Suprapubic skin (tissue), 4 donors: ENCODE data around the gene MTIF2.

ENCODE experiments used
- POLR2A ChIP-seq, 2 donors: fragments of 450-650 bp; IDR thresholded peaks; one replicate each; pipeline ENCODE4 v1.6.1; 2017; ENCODE audit warnings: antibody characterized with exemption in 2 of 2, mild to moderate bottlenecking in 2 of 2, moderate library complexity in 2 of 2
- POLR2AphosphoS5 ChIP-seq, 3 donors: sonication (generic); formaldehyde crosslinking; IDR thresholded peaks; one replicate each; pipeline ENCODE4 v1.6.1; 2017; ENCODE audit warnings: antibody characterized with exemption in 3 of 3
- TF ChIP-seq, protein P1 (sequence below), 2 donors: fragments of 200-600 bp in 1 of 2; fragments of 450-650 bp in 1 of 2; sonication (generic) in 1 of 2; IDR thresholded peaks; one replicate each; pipeline ENCODE4 v1.5.1; 2016 to 2019; ENCODE audit warnings: antibody characterized with exemption in 2 of 2, mild to moderate bottlenecking in 1 of 2, moderate library complexity in 1 of 2

DNA sequence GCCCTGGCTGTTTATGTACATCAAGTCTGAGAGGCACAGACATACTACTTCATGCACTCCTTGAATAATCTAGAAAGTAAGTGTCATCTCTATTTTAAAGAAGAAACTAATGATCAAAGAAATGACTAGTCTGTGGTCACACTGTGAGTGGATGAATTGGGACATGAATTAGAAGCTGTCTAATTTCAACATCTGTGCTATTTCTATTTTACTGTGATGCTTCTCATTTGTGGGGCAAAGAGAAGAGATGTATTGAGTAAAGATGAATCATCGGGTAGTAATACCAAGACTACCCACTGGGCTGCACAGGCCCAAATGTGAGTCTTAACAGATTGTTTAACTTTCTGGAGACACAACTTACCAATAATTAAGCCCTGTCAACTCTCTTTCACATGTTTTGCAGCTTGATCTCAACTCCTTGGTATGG lies 42.4 kb upstream of the MTIF2 start:
- TF ChIP-seq POLR2AphosphoS5 (IDR thresholded peaks at IDR 0.05) = no peak
- TF ChIP-seq, protein P1, sequence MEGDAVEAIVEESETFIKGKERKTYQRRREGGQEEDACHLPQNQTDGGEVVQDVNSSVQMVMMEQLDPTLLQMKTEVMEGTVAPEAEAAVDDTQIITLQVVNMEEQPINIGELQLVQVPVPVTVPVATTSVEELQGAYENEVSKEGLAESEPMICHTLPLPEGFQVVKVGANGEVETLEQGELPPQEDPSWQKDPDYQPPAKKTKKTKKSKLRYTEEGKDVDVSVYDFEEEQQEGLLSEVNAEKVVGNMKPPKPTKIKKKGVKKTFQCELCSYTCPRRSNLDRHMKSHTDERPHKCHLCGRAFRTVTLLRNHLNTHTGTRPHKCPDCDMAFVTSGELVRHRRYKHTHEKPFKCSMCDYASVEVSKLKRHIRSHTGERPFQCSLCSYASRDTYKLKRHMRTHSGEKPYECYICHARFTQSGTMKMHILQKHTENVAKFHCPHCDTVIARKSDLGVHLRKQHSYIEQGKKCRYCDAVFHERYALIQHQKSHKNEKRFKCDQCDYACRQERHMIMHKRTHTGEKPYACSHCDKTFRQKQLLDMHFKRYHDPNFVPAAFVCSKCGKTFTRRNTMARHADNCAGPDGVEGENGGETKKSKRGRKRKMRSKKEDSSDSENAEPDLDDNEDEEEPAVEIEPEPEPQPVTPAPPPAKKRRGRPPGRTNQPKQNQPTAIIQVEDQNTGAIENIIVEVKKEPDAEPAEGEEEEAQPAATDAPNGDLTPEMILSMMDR (IDR thresholded peaks at IDR 0.05) = peak in 1 of 2 donors; percentile 17
- TF ChIP-seq POLR2A (IDR thresholded peaks at IDR 0.05) = no peak
